PC-9 (cell line): ENCODE measurements around the gene SEC16A. TPM values are rescaled to one million over a fixed set of nuclear protein-coding genes. Genes with fewer than 3 reads are reported as not detected.

Experiments used
- BruUV-seq: library from RNA; stranded (reverse); fragments of 400-500 nt; replicated peaks from 2 replicates; lab custom pipeline; 2021; lab: Mats Ljungman, UMichigan
- CTCF ChIA-PET: fragments of 300-600 bp; sonication (Branson Sonifier 250); formaldehyde crosslinking; loops from one replicate; lab custom pipeline; 2022; ENCODE audit warnings: antibody characterized with exemption; lab: Charles Lee
- POLR2A ChIA-PET: fragments of 300-600 bp; sonication (Branson Sonifier 250); formaldehyde crosslinking; loops from one replicate; lab custom pipeline; 2022; ENCODE audit warnings: antibody characterized with exemption; ENCODE audit not compliant: unreplicated experiment; lab: Charles Lee
- DNase-seq, 2 experiments: peaks; one replicate each; pipeline versions ENCODE4 v3.0.0 to v3.0.0-alpha.2; 2015 to 2022; ENCODE audit warnings: mixed read lengths in 1 of 2
- H2AFZ ChIP-seq: fragments of 200-600 bp; sonication (generic); 2 replicates; pipeline ENCODE4 v1.8.1; 2017; ENCODE audit warnings: antibody characterized with exemption
- H3F3A ChIP-seq: fragments of 200-600 bp; sonication (generic); 2 replicates; pipeline ENCODE4 v1.8.1; 2017; ENCODE audit warnings: antibody characterized with exemption, mild to moderate bottlenecking, low read depth; ENCODE audit not compliant: insufficient read depth
- H3K27ac ChIP-seq: fragments of 200-600 bp; sonication (generic); 2 replicates; pipeline ENCODE4 v1.6.1; 2016; ENCODE audit warnings: mixed run types
- H3K27me3 ChIP-seq: fragments of 200-600 bp; sonication (generic); 2 replicates; pipeline ENCODE4 v1.6.1; 2016; ENCODE audit warnings: low read depth, mixed run types; ENCODE audit not compliant: insufficient read depth
- H3K36me3 ChIP-seq: fragments of 200-600 bp; sonication (generic); 2 replicates; pipeline ENCODE4 v1.6.1; 2016; ENCODE audit warnings: low read depth, mixed run types
- H3K4me1 ChIP-seq: fragments of 200-600 bp; sonication (generic); replicated peaks from 2 replicates; pipeline ENCODE4 v1.6.1; 2016; ENCODE audit warnings: mixed run types; ENCODE audit not compliant: insufficient read depth
- H3K4me2 ChIP-seq: fragments of 200-600 bp; sonication (generic); 2 replicates; pipeline ENCODE4 v1.6.1; 2017; ENCODE audit warnings: mixed run types
- H3K4me3 ChIP-seq: fragments of 200-600 bp; sonication (generic); 2 replicates; pipeline ENCODE4 v1.6.1; 2016; ENCODE audit warnings: mixed run types
- H3K79me2 ChIP-seq: fragments of 200-600 bp; sonication (generic); 2 replicates; pipeline ENCODE4 v1.6.1; 2017; ENCODE audit warnings: low read depth, mixed run types
- H3K9me2 ChIP-seq: fragments of 200-600 bp; sonication (generic); 2 replicates; pipeline ENCODE4 v1.8.1; 2017; ENCODE audit warnings: mild to moderate bottlenecking; ENCODE audit not compliant: insufficient read depth
- H3K9me3 ChIP-seq: fragments of 200-600 bp; sonication (generic); 2 replicates; pipeline ENCODE4 v1.8.1; 2016; ENCODE audit warnings: low read depth; ENCODE audit not compliant: insufficient read depth
- H4K20me1 ChIP-seq: fragments of 200-600 bp; sonication (generic); 2 replicates; pipeline ENCODE4 v1.8.1; 2017; ENCODE audit not compliant: insufficient read depth
- EZH2 ChIP-seq: fragments of 200-600 bp; sonication (generic); IDR thresholded peaks from 2 replicates; pipeline ENCODE4 v1.8.0; 2017; ENCODE audit warnings: antibody characterized with exemption, low read depth
- intact Hi-C: fragments of 100-400 bp; cut with micrococcal nuclease; formaldehyde crosslinking; loops from one replicate; pipeline ENCODE4 v1.10.0; 2022; ENCODE audit not compliant: unreplicated experiment
- total RNA-seq: library from RNA; stranded (reverse); gene quantifications from 2 replicates; pipeline ENCODE4 v1.2.3, GENCODE V29; 2021
- TF ChIP-seq, protein P1 (sequence below): fragments of 200-600 bp; sonication (generic); conservative IDR thresholded peaks from 2 replicates; pipeline ENCODE4 v1.6.1; 2017; ENCODE audit warnings: mixed run types, antibody characterized with exemption, mild to moderate bottlenecking, moderate library complexity

SEC16A gene
- total RNA-seq, 1 experiment from 2014 or later, result 81.8 TPM

DNA sequence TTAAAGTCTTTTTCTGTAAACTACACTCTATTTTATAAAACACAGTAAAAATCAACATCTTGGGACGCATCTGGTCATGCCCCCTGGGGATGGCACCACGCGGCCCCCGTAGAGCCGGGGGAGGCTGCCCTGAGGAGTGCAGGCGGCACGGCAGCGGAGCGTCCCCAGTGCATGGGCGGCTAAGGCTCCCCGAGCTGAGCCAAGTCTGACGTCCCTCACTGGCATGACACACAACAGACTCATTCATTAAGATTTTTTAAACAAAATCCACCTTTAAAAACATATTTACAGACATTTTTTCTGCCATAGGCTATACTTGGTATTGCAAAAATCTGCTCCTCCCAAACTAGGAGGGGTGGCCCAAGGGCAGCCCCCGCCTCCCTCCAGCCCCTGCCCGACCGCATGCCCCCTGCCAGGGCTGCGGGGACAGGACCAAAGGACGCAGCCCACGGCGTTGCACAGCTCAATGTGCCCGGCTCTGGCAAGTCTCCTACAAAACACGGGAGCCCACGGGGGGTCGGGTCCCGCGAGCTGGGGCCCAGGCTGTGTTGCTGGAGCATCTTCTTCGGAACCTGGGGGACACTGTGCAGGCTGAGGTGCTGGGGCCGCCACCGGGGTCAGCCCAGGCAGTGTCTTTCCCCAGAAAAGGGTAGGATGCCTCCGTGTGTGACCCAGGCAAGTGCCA lies 11.8 kb upstream of the SEC16A start:
- no peaks in the 10 kb centered on the region for H4K20me1 ChIP-seq
- no peak for TF ChIP-seq EZH2
- TF ChIP-seq, protein P1, sequence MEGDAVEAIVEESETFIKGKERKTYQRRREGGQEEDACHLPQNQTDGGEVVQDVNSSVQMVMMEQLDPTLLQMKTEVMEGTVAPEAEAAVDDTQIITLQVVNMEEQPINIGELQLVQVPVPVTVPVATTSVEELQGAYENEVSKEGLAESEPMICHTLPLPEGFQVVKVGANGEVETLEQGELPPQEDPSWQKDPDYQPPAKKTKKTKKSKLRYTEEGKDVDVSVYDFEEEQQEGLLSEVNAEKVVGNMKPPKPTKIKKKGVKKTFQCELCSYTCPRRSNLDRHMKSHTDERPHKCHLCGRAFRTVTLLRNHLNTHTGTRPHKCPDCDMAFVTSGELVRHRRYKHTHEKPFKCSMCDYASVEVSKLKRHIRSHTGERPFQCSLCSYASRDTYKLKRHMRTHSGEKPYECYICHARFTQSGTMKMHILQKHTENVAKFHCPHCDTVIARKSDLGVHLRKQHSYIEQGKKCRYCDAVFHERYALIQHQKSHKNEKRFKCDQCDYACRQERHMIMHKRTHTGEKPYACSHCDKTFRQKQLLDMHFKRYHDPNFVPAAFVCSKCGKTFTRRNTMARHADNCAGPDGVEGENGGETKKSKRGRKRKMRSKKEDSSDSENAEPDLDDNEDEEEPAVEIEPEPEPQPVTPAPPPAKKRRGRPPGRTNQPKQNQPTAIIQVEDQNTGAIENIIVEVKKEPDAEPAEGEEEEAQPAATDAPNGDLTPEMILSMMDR, result no peak
- ChIA-PET POLR2A (no interaction called here), CTCF (no interaction called here)
- H3K79me2 ChIP-seq, result no peaks in the 10 kb centered on the region
- DNase-seq, result no peak
- H3K36me3 ChIP-seq, result no peaks in the 10 kb centered on the region
- H2AFZ ChIP-seq, result no peak overlapping the region
- H3K9me2 ChIP-seq, result no peaks in the 10 kb centered on the region
- no peaks in the 10 kb centered on the region for H3F3A ChIP-seq
- intact Hi-C loops, result no loop called here
- BruUV-seq, result no TSS peak
- no peaks in the 10 kb centered on the region for H3K4me1 ChIP-seq
- no peak overlapping the region for H3K27ac ChIP-seq
- no peaks in the 10 kb centered on the region for H3K27me3 ChIP-seq
- no peak overlapping the region for H3K4me3 ChIP-seq
- H3K9me3 ChIP-seq, result no peaks in the 10 kb centered on the region
- H3K4me2 ChIP-seq, result no peak overlapping the region

DNA sequence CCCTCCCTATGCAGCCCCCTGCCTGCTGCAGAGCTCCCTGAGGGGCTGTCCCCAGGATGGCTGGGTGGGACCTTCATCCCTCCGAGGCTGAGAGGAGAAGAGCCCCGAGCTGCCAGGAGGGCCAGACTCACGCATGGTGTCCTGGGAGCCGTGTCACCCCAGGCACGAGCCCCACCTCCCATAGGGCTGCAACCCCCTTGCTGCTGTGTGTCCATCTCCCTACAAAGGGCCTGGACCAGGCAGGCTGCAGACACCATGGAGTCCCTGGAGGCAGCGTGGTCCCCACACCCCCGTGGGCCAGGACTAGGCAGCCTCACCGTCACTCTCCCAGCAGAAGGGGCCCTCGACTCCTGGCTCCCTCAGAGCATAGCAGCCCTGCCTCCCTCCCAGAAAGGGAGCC lies 11.2 kb upstream of the SEC16A start:
- BruUV-seq, result no TSS peak
- TF ChIP-seq EZH2, result no peak
- TF ChIP-seq, protein P1, result no peak
- H3K4me1 ChIP-seq, result no peaks in the 10 kb centered on the region
- intact Hi-C loops, result no loop called here
- H3K27ac ChIP-seq, result no peak overlapping the region
- H3K4me3 ChIP-seq, result no peak overlapping the region
- CTCF ChIA-PET, result no interaction called here
- no peak overlapping the region for H2AFZ ChIP-seq
- H4K20me1 ChIP-seq, result no peaks in the 10 kb centered on the region
- no peaks in the 10 kb centered on the region for H3K36me3 ChIP-seq
- no peaks in the 10 kb centered on the region for H3K79me2 ChIP-seq
- DNase-seq, result no peak
- H3F3A ChIP-seq, result no peaks in the 10 kb centered on the region
- no peaks in the 10 kb centered on the region for H3K27me3 ChIP-seq
- H3K9me2 ChIP-seq, result no peaks in the 10 kb centered on the region
- no peak overlapping the region for H3K4me2 ChIP-seq
- POLR2A ChIA-PET, result no interaction called here
- no peaks in the 10 kb centered on the region for H3K9me3 ChIP-seq

DNA sequence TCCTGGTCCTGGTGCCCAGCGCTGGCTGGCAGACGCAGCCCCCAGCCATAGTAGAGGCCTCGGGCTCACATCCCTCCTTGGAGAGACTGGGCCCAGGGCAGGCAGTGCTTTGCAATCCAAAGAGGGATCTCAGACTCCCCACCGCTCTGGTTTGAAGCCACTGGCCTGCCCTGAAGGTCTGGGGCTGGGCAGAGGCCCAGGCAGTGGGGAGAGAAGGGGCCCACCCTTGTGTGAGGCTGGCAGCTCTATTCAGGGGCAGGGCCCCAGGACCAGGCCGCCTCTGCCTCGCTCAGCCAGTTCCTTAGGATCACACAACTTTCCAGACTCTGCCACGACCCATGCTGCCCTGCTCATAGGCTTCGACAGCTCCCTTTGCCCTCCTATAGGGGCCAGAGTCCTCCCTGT lies 10.7 kb upstream of the SEC16A start:
- Histone ChIP-seq H3K4me3 (no peak overlapping the region), H4K20me1 (no peaks in the 10 kb centered on the region), H2AFZ (no peak overlapping the region), H3K4me1 (no peaks in the 10 kb centered on the region), H3K36me3 (no peaks in the 10 kb centered on the region), H3K4me2 (no peak overlapping the region), H3K79me2 (no peaks in the 10 kb centered on the region), H3K27me3 (no peaks in the 10 kb centered on the region), H3K9me3 (no peaks in the 10 kb centered on the region), H3K27ac (no peak overlapping the region), H3F3A (no peaks in the 10 kb centered on the region), H3K9me2 (no peaks in the 10 kb centered on the region)
- TF ChIP-seq, protein P1, result no peak
- TF ChIP-seq EZH2, result no peak
- intact Hi-C loops, result no loop called here
- ChIA-PET CTCF (interaction anchor here (0.6 kb wide), 1 partner anchor 36 kb away, joined by 6 read pairs; no protein-coding TSS in a partner anchor), POLR2A (no interaction called here)
- BruUV-seq, result no TSS peak
- DNase-seq, result no peak
